Dermis microvascular lymphatic vessel endothelial cell (primary cell): ENCODE measurements around the gene GUCY1A2. TPM values are rescaled to one million over a fixed set of nuclear protein-coding genes. Genes with fewer than 3 reads are reported as not detected.

Source experiments
- DNase-seq, 2 donors: peaks; one replicate each; pipeline versions ENCODE4 v3.0.0 to v3.0.0-alpha.2; 2010; ENCODE audit warnings: low read depth in 2 of 2
- total RNA-seq: library from RNA; depleted of rRNA; stranded (reverse); fragments of >200 nt; gene quantifications from 2 replicates; pipeline ENCODE4 v1.2.1, GENCODE V29; 2014

The GUCY1A2 gene
- total RNA-seq, 1 donor from 2014 or later = under 0.01 TPM

DNA sequence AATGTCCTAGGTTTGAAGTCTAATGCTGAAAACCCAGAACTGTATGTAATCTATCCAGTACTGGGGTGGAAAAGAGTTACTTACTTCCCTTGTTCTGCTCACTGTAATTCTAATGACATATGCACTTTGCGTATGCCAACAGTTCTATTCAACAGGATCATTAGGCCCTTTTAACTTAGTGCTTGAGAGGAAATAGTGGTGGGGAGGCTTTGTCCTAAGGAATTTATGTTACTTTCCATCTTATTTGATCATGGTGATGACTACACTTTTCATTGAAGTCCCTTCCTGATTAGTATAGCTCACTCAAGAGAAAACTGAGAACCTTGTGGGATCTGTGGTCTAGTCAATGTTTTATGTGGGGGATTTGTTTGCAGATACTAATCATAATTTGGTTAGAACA lies 348.2 kb downstream of the GUCY1A2 start:
- DNase-seq = no peak

DNA sequence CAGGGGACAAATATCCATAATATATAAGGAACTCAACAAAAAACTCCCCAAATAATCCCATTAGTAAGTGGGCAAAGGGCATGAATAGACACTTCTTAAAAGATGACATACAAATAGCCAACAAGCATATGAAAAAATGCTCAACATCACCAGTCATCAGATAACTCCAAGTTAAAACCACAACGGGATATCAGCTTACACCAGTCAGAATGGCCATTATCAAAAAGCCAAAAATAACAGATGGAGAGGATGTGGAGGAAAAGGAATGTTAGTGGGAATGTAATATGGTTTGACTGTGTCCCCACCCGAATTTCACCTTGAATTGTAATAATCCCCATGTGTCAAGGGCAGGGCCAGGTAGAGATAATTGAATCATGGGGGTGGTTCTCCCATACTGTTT lies 350.1 kb downstream of the GUCY1A2 start:
- DNase-seq = no peak

DNA sequence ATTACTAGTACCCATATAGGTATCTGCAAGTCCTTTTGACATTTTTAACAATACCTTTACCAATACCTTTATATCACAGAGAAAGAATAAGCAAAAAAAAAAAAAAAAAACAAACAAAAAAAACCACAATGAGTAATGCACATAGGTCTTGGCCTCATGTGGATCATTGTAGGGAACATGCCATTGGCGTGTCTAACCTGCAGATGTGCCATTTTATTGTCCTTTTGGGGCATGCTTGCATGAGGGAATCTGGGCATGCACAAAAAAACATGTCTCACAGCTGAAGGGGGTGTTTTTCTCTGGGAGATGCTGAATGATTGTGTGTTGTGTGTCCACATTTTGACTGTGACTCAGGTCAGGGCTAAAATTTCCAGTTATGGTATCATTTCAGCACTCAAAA lies 361.6 kb downstream of the GUCY1A2 start:
- DNase-seq = no peak

DNA sequence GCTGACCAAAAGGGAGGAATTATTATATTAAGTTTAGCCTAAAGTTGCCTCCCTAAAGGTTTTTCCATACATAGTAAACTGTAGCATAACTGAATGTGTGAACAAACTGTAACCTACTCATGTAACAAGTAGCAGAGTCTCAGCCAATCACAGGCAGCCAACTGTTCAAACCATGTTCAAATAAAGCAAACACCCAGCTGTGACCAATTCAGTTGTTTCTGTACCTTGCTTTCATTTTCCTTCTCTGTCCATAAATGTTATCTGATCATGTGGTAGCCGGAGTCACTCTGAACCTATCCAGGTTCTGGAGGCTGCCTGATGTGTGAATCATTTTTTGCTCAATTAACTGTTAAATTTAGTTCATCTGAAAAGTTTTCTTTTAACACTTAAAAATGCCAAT lies 373.5 kb downstream of the GUCY1A2 start:
- no peak for DNase-seq

DNA sequence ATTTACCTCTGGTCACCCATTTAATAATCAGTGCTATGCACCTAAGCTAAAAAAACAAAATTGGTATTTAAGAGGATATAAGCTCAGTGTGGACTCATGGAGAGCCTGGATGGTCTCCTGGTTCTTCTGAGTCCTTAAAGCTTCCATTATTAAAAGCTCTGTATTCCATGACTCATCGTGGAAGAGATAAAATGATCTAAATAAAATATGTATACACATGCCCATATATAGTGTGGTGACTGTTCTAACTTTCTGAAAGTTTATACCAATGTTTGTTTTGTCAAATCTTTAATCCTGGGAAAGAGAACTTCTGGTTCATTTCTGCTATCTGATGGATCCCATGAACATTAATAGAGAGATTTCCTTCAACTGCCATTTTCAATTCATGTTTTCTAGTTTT lies 375.9 kb downstream of the GUCY1A2 start:
- DNase-seq = no peak

DNA sequence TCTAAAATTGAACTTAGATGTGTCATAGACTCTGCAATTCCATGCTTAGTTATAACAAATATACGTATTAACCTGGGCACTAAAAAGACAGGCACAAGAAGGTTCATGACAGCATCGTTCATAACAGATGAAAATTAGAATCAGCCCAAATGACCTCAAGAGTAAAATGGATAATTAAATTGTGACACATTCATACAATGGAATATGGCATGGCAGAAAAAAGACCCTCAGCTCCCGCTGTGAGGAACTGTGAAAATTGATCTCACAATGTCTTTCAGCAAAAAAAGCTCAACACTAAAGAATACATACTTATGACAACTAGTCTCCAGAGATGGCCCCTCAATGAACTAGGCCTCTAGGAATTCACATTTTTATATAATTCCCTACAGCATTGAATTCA lies 386.0 kb downstream of the GUCY1A2 start:
- no peak for DNase-seq

DNA sequence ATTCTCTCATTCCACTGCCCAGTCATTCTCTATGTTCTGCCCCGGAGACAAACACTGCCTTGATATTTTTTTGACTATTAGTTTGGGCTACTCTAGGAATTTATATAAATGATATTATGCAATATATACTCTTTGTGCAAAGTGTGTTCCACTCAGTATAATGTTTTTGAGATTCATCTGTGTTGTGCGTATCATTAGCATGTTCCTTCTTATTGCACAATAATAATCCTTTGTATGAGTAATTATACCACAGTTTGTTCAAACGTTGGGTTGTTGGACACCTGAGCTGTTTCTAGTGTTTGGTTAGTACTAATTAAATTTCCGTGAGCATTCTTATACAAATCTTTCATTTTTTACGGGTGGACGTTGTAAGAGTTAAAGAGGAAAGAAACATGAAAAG lies 390.6 kb downstream of the GUCY1A2 start:
- DNase-seq = no peak

DNA sequence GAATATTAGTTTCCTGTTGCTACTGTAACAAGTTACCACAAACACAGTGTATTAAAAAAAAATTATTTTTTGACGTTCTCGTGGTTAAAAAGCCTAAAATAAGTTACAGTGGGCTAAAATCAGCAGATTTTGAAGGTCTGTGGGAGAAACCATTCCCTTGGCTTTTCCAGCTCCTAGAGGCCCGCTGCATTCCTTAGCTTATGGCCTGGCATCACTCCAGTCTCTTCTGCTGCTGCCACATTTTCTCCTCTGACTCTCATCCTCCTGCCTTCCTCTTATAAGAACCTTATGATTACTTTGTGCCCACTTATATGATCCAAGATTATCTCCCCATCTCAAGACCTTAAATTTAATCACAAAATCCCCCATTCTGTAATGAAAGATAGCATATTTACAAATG lies 392.7 kb downstream of the GUCY1A2 start:
- DNase-seq = no peak

DNA sequence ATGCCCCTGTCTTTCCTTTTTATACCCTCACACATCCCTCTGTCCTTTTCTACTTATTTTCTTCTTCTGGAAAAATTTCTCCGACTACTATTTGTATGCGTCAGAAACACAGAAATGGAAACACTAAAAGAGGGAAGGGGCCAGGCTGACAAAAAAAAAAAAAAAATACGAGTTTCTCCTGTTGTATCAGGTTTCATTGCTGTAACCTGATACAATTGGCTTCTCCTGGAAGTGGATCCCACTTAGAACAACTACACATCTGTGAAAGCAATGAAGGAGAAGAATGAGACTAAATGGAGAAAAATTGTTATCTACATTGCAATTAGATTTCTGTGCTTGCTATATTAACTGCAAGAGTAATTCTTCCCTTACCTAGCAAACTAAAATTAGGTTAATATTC lies 393.9 kb downstream of the GUCY1A2 start:
- DNase-seq = no peak
